ENCODE data around the gene CNNM2. TPM values are rescaled to one million over a fixed set of nuclear protein-coding genes. Genes with fewer than 3 reads are reported as not detected.
"Not testable (repeated sequence)": the region's sequence is repeated elsewhere in the genome, so short reads cannot be mapped to it uniquely, and the experiment has no call there.

The CNNM2 gene
- total RNA-seq, 1 donor from 2014 or later = 7.5 TPM

GRCh38 chr10:102906507-102906906, 11.6 kb upstream of the CNNM2 start:
- no peaks in the 10 kb centered on the region for H3K36me3 Mint-ChIP-seq (ENCODE audit: low read depth)
- no peak overlapping the region for H3K4me3 Mint-ChIP-seq (ENCODE audit: low read depth)
- no peaks in the 10 kb centered on the region for H3K4me1 Mint-ChIP-seq (ENCODE audit: low read depth)
- no peak for DNase-seq (ENCODE audit: low spot score)
- peaks cover 2% of the 10 kb centered on the region for H3K27me3 Mint-ChIP-seq (ENCODE audit: low read depth)
- H3K9me3 Mint-ChIP-seq = no peaks in the 10 kb centered on the region
- H3K27ac Mint-ChIP-seq = no peak overlapping the region
- intact Hi-C loops (cut with micrococcal nuclease) = no loop called here

- Mint-ChIP-seq H3K27me3 (ENCODE audit: low read depth) (peaks cover 3% of the 10 kb centered on the region), H3K4me3 (ENCODE audit: low read depth) (no peak overlapping the region), H3K9me3 (no peaks in the 10 kb centered on the region), H3K27ac (peak overlapping the region; percentile 72), H3K36me3 (ENCODE audit: low read depth) (no peaks in the 10 kb centered on the region), H3K4me1 (ENCODE audit: low read depth) (peaks cover 21% of the 10 kb centered on the region)
- intact Hi-C loops (cut with micrococcal nuclease) = loop anchor here (5.0 to 10.0 kb wide), 3 partner anchors 77 to 1080 kb away; partner anchors contain the start of gene CYP17A1
- no peak for DNase-seq (ENCODE audit: low spot score)
Measured at GRCh38 chr10:102914781-102915180, 3.3 kb upstream of the CNNM2 start.

- no peak for DNase-seq (ENCODE audit: low spot score)
- Mint-ChIP-seq H3K9me3 (no peaks in the 10 kb centered on the region), H3K36me3 (ENCODE audit: low read depth) (peaks cover 6% of the 10 kb centered on the region), H3K27me3 (ENCODE audit: low read depth) (peaks cover 3% of the 10 kb centered on the region), H3K4me1 (ENCODE audit: low read depth) (peaks cover 33% of the 10 kb centered on the region), H3K27ac (peak overlapping the region; percentile 23), H3K4me3 (ENCODE audit: low read depth) (peak overlapping the region; percentile 92)
- intact Hi-C loops (cut with micrococcal nuclease) = loop anchor here (5.0 to 10.0 kb wide), 3 partner anchors 79 to 1081 kb away; partner anchors contain the start of gene CYP17A1
Measured at GRCh38 chr10:102916173-102916572, 1.9 kb upstream of the CNNM2 start.

GRCh38 chr10:102917314-102917961, 656 bp upstream of the CNNM2 start:
- H3K9me3 Mint-ChIP-seq = no peaks in the 10 kb centered on the region
- H3K36me3 Mint-ChIP-seq (ENCODE audit: low read depth) = peaks cover 10% of the 10 kb centered on the region
- peaks cover 44% of the 10 kb centered on the region for H3K4me1 Mint-ChIP-seq (ENCODE audit: low read depth)
- DNase-seq (ENCODE audit: low spot score) = peak; percentile 78
- H3K4me3 Mint-ChIP-seq (ENCODE audit: low read depth) = peak overlapping the region; percentile 92
- intact Hi-C loops (cut with micrococcal nuclease) = loop anchor here (1.0 to 10.0 kb wide), 5 partner anchors 80 to 1083 kb away; partner anchors contain the start of gene CYP17A1
- H3K27ac Mint-ChIP-seq = peak overlapping the region; percentile 88
- peaks cover 3% of the 10 kb centered on the region for H3K27me3 Mint-ChIP-seq (ENCODE audit: low read depth)

- Mint-ChIP-seq H3K36me3 (ENCODE audit: low read depth) (peaks cover 12% of the 10 kb centered on the region), H3K9me3 (no peaks in the 10 kb centered on the region), H3K4me1 (ENCODE audit: low read depth) (peaks cover 51% of the 10 kb centered on the region), H3K27ac (no peak overlapping the region), H3K27me3 (ENCODE audit: low read depth) (peaks cover 3% of the 10 kb centered on the region), H3K4me3 (ENCODE audit: low read depth) (peak overlapping the region; percentile 92)
- DNase-seq (ENCODE audit: low spot score) = peak; percentile 40
- intact Hi-C loops (cut with micrococcal nuclease) = loop anchor here (1.0 to 10.0 kb wide), 7 partner anchors 17 to 1084 kb away; partner anchors contain the start of genes BORCS7 and CYP17A1
Measured at GRCh38 chr10:102918817-102919245, 737 bp downstream of the CNNM2 start.

- peaks cover 3% of the 10 kb centered on the region for H3K27me3 Mint-ChIP-seq (ENCODE audit: low read depth)
- H3K4me1 Mint-ChIP-seq (ENCODE audit: low read depth) = peaks cover 49% of the 10 kb centered on the region
- H3K9me3 Mint-ChIP-seq = no peaks in the 10 kb centered on the region
- H3K27ac Mint-ChIP-seq = peak overlapping the region; percentile 12
- peaks cover 12% of the 10 kb centered on the region for H3K36me3 Mint-ChIP-seq (ENCODE audit: low read depth)
- intact Hi-C loops (cut with micrococcal nuclease) = loop anchor here (5.0 to 10.0 kb wide), 3 partner anchors 82 to 1085 kb away; partner anchors contain the start of gene CYP17A1
- peak; percentile 21 for DNase-seq (ENCODE audit: low spot score)
- H3K4me3 Mint-ChIP-seq (ENCODE audit: low read depth) = peak overlapping the region; percentile 92
Measured at GRCh38 chr10:102919246-102919959, 1.3 kb downstream of the CNNM2 start.

- peak overlapping the region; percentile 92 for H3K4me3 Mint-ChIP-seq (ENCODE audit: low read depth)
- no peaks in the 10 kb centered on the region for H3K9me3 Mint-ChIP-seq
- peaks cover 43% of the 10 kb centered on the region for H3K4me1 Mint-ChIP-seq (ENCODE audit: low read depth)
- intact Hi-C loops (cut with micrococcal nuclease) = loop anchor here (5.0 to 10.0 kb wide), 3 partner anchors 83 to 1085 kb away; partner anchors contain the start of gene CYP17A1
- H3K36me3 Mint-ChIP-seq (ENCODE audit: low read depth) = peaks cover 12% of the 10 kb centered on the region
- H3K27ac Mint-ChIP-seq = peak overlapping the region; percentile 29
- DNase-seq (ENCODE audit: low spot score) = no peak
- peaks cover 2% of the 10 kb centered on the region for H3K27me3 Mint-ChIP-seq (ENCODE audit: low read depth)
Measured at GRCh38 chr10:102919992-102920739, 2.1 kb downstream of the CNNM2 start.

- Mint-ChIP-seq H3K36me3 (ENCODE audit: low read depth) (peaks cover 19% of the 10 kb centered on the region), H3K4me3 (ENCODE audit: low read depth) (no peak overlapping the region), H3K4me1 (ENCODE audit: low read depth) (peaks cover 44% of the 10 kb centered on the region), H3K27ac (no peak overlapping the region), H3K27me3 (ENCODE audit: low read depth) (no peaks in the 10 kb centered on the region), H3K9me3 (no peaks in the 10 kb centered on the region)
- no peak for DNase-seq (ENCODE audit: low spot score)
- intact Hi-C loops (cut with micrococcal nuclease) = no loop called here
Measured at GRCh38 chr10:102923601-102924000, 5.5 kb downstream of the CNNM2 start.

- no peaks in the 10 kb centered on the region for H3K9me3 Mint-ChIP-seq
- intact Hi-C loops (cut with micrococcal nuclease) = loop anchor here (1.0 kb wide), 1 partner anchor 9 kb away; no protein-coding TSS in a partner anchor
- no peak overlapping the region for H3K4me3 Mint-ChIP-seq (ENCODE audit: low read depth)
- peaks cover 20% of the 10 kb centered on the region for H3K4me1 Mint-ChIP-seq (ENCODE audit: low read depth)
- DNase-seq (ENCODE audit: low spot score) = no peak
- no peak overlapping the region for H3K27ac Mint-ChIP-seq
- H3K27me3 Mint-ChIP-seq (ENCODE audit: low read depth) = no peaks in the 10 kb centered on the region
- peaks cover 17% of the 10 kb centered on the region for H3K36me3 Mint-ChIP-seq (ENCODE audit: low read depth)
Measured at GRCh38 chr10:102926842-102927241, 8.7 kb downstream of the CNNM2 start.

GRCh38 chr10:102927311-102928010, 9.4 kb downstream of the CNNM2 start:
- H3K27ac Mint-ChIP-seq = peak overlapping the region; percentile 16
- no peak overlapping the region for H3K4me3 Mint-ChIP-seq (ENCODE audit: low read depth)
- H3K9me3 Mint-ChIP-seq = no peaks in the 10 kb centered on the region
- H3K4me1 Mint-ChIP-seq (ENCODE audit: low read depth) = peaks cover 15% of the 10 kb centered on the region
- intact Hi-C loops (cut with micrococcal nuclease) = loop anchor here (1.0 kb wide), 1 partner anchor 9 kb away; no protein-coding TSS in a partner anchor
- peaks cover 14% of the 10 kb centered on the region for H3K36me3 Mint-ChIP-seq (ENCODE audit: low read depth)
- no peak for DNase-seq (ENCODE audit: low spot score)
- H3K27me3 Mint-ChIP-seq (ENCODE audit: low read depth) = no peaks in the 10 kb centered on the region

- DNase-seq (ENCODE audit: low spot score); H3K4me3 Mint-ChIP-seq (ENCODE audit: low read depth); H3K27me3 Mint-ChIP-seq (ENCODE audit: low read depth); intact Hi-C loops (cut with micrococcal nuclease); H3K9me3 Mint-ChIP-seq; H3K27ac Mint-ChIP-seq: not testable (repeated sequence)
- Mint-ChIP-seq H3K36me3 (ENCODE audit: low read depth) (peaks cover 13% of the 10 kb centered on the region), H3K4me1 (ENCODE audit: low read depth) (peaks cover 11% of the 10 kb centered on the region)
Measured at GRCh38 chr10:102928442-102928841, 10.3 kb downstream of the CNNM2 start.

GRCh38 chr10:102930720-102931119, 12.6 kb downstream of the CNNM2 start:
- Mint-ChIP-seq H3K4me3 (ENCODE audit: low read depth) (no peak overlapping the region), H3K4me1 (ENCODE audit: low read depth) (peaks cover 10% of the 10 kb centered on the region), H3K27me3 (ENCODE audit: low read depth) (no peaks in the 10 kb centered on the region), H3K9me3 (no peaks in the 10 kb centered on the region), H3K27ac (no peak overlapping the region), H3K36me3 (ENCODE audit: low read depth) (peaks cover 13% of the 10 kb centered on the region)
- DNase-seq (ENCODE audit: low spot score) = no peak
- intact Hi-C loops (cut with micrococcal nuclease) = no loop called here
